GM12878 (cell line): Measurements from ENCODE around the gene XRRA1. TPM values are rescaled to one million over a fixed set of nuclear protein-coding genes. Genes with fewer than 3 reads are reported as not detected.

Source experiments
- LARP7 ChIP-seq: fragments of 450-650 bp; IDR thresholded peaks from 2 replicates; pipeline ENCODE4 v1.6.1; 2017; ENCODE audit warnings: mild to moderate bottlenecking
- RFX5 ChIP-seq: IDR thresholded peaks from 2 replicates; pipeline ENCODE4 v1.6.1; 2011; ENCODE audit warnings: low read depth, low read length, improper control_type of control experiment
- STAT1 ChIP-seq: fragments of 450-650 bp; conservative IDR thresholded peaks from 2 replicates; pipeline ENCODE4 v1.6.1; 2014; ENCODE audit warnings: antibody characterized with exemption, mild to moderate bottlenecking
- ZBTB40 ChIP-seq: fragments of 450-650 bp; IDR thresholded peaks from 2 replicates; pipeline ENCODE4 v1.6.1; 2016; ENCODE audit warnings: mild to moderate bottlenecking, moderate library complexity, borderline replicate concordance
- ZNF207 ChIP-seq: fragments of 450-650 bp; IDR thresholded peaks from 2 replicates; pipeline ENCODE4 v1.6.1; 2014; ENCODE audit warnings: antibody characterized with exemption, mild to moderate bottlenecking, borderline replicate concordance
- ZNF384 ChIP-seq: IDR thresholded peaks from 2 replicates; pipeline ENCODE4 v1.6.1; 2012; ENCODE audit warnings: low read depth, mild to moderate bottlenecking, low read length, improper control_type of control experiment, borderline replicate concordance
- polyA plus RNA-seq, 11 experiments: library from polyadenylated mRNA; depleted of rRNA in 4 of 11; unstranded in 6 of 11; stranded (reverse) in 5 of 11; fragments of >200 nt; fragmentation: Nextera tagmentation in 4 of 11; fragmentation: Illumina TruSeq in 1 of 11; extraction: Ambion mirVana in 4 of 11; extraction: Trizol in 1 of 11; gene quantifications; 1 replicate in 1 of 11; 2 replicates in 10 of 11; pipeline versions ENCODE4 v1.2.1 to v1.2.3, GENCODE V29; 2011 to 2016; ENCODE audit warnings: inconsistent platforms in 2 of 11, missing spikeins in 2 of 11, low read depth in 1 of 11
- total RNA-seq, 4 experiments: library from RNA; depleted of rRNA in 3 of 4; stranded (reverse); fragments of >200 nt in 3 of 4; fragmentation: Illumina TruSeq in 1 of 4; extraction: Trizol in 1 of 4; gene quantifications; 2 replicates each; pipeline versions ENCODE4 v1.2.1 to v1.2.3, GENCODE V29; 2013 to 2021
- TF ChIP-seq, protein P1 (sequence below): fragments of 450-650 bp; IDR thresholded peaks from 2 replicates; pipeline ENCODE4 v1.6.1; 2017; ENCODE audit warnings: borderline replicate concordance
- TF ChIP-seq, protein P2 (sequence below): IDR thresholded peaks from 2 replicates; pipeline ENCODE4 v1.6.1; 2011; ENCODE audit warnings: mild to moderate bottlenecking, low read depth, low read length, moderate library complexity; ENCODE audit not compliant: insufficient replicate concordance

XRRA1 gene
- total and polyA plus RNA-seq, 10 of the 15 experiments (the other 5 are each of a cell fraction or from before 2014, with no cell fraction given): 2.5 to 8.8 (median 4.6) TPM

DNA sequence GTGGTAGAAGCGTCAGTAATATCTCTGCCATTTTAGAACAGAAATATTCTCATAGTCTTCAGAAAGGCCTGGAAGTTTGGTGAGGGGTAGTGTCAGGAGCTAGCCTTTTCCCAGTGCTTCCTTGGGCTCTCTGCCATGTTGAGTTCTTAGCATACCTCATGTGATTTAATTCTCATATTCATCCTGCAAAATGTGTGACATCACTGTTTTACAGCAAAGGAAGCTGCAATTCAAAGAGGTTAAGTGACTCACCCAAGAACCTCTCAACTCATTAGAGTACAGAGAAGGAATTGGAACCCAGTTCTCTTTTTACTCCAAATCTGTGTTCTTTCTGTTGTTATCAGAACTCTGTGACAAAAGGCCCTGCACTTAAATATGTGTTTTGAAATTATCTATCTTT, 128.1 kb downstream of the XRRA1 start (continued):
- no peak for TF ChIP-seq ZNF384
- TF ChIP-seq, protein P1, sequence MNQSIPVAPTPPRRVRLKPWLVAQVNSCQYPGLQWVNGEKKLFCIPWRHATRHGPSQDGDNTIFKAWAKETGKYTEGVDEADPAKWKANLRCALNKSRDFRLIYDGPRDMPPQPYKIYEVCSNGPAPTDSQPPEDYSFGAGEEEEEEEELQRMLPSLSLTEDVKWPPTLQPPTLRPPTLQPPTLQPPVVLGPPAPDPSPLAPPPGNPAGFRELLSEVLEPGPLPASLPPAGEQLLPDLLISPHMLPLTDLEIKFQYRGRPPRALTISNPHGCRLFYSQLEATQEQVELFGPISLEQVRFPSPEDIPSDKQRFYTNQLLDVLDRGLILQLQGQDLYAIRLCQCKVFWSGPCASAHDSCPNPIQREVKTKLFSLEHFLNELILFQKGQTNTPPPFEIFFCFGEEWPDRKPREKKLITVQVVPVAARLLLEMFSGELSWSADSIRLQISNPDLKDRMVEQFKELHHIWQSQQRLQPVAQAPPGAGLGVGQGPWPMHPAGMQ: no peak
- no peak for TF ChIP-seq ZBTB40
- no peak for TF ChIP-seq LARP7
- TF ChIP-seq, protein P2, sequence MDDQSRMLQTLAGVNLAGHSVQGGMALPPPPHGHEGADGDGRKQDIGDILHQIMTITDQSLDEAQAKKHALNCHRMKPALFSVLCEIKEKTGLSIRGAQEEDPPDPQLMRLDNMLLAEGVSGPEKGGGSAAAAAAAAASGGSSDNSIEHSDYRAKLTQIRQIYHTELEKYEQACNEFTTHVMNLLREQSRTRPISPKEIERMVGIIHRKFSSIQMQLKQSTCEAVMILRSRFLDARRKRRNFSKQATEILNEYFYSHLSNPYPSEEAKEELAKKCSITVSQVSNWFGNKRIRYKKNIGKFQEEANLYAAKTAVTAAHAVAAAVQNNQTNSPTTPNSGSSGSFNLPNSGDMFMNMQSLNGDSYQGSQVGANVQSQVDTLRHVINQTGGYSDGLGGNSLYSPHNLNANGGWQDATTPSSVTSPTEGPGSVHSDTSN: no peak
- TF ChIP-seq RFX5: no peak
- TF ChIP-seq STAT1: no peak
- no peak for TF ChIP-seq ZNF207
